HEK293 (cell line): ENCODE results near the gene PHETA1.
"Not testable (repeated sequence)": the region's sequence is repeated elsewhere in the genome, so short reads cannot be mapped to it uniquely, and the experiment has no call there.

ENCODE experiments used
- CTCF ChIA-PET: fragments of 350-600 bp; formaldehyde crosslinking; extraction: SDS; loops from one replicate; lab custom pipeline; 2021; ENCODE audit warnings: antibody characterized with exemption; lab: Yijun Ruan, JAX
- POLR2A ChIA-PET: fragments of 300-600 bp; formaldehyde crosslinking; extraction: SDS; loops from one replicate; lab custom pipeline; 2020; ENCODE audit warnings: antibody characterized with exemption, inconsistent platforms; lab: Yijun Ruan, JAX
- H3K27ac ChIP-seq: fragments of 200-500 bp; sonication (Bioruptor generic); 2 replicates; pipeline ENCODE4 v1.5.1; 2014; ENCODE audit warnings: low read depth, low read length, control low read depth, inconsistent platforms; ENCODE audit errors: extremely low read depth
- H3K36me3 ChIP-seq, 2 experiments: fragments of 200-500 bp in 1 of 2; sonication (Bioruptor generic) in 1 of 2; 1 replicate in 1 of 2; 2 replicates in 1 of 2; pipeline ENCODE4 v1.5.1; 2014 to 2017; ENCODE audit warnings: inconsistent platforms in 2 of 2, low read length in 2 of 2; ENCODE audit not compliant: control insufficient read depth in 2 of 2, insufficient read depth in 1 of 2
- H3K4me1 ChIP-seq: fragments of 200-500 bp; sonication (Bioruptor generic); 2 replicates; pipeline ENCODE4 v1.5.1; 2014; ENCODE audit warnings: mild to moderate bottlenecking, low read length, inconsistent platforms; ENCODE audit not compliant: control insufficient read depth, insufficient read depth
- H3K4me3 ChIP-seq: 2 replicates; pipeline ENCODE4 v1.5.1; 2011; ENCODE audit warnings: low read depth, mild to moderate bottlenecking, control low read depth, low read length, moderate library complexity
- H3K9me3 ChIP-seq: fragments of 200-500 bp; sonication (Bioruptor generic); 2 replicates; pipeline ENCODE4 v1.5.1; 2014; ENCODE audit warnings: low read depth, low read length, inconsistent platforms; ENCODE audit not compliant: control insufficient read depth, insufficient read depth
- KLF10 ChIP-seq: fragments of 450-650 bp; IDR thresholded peaks from 2 replicates; pipeline ENCODE4 v1.5.1; 2018; ENCODE audit warnings: missing biosample characterization, mild to moderate bottlenecking, missing genetic modification characterization
- KLF7 ChIP-seq: fragments of 450-650 bp; formaldehyde crosslinking; IDR thresholded peaks from 2 replicates; pipeline ENCODE4 v1.5.1; 2016; ENCODE audit warnings: missing biosample characterization, missing genetic modification characterization, borderline replicate concordance
- PRDM2 ChIP-seq: fragments of 450-650 bp; formaldehyde crosslinking; IDR thresholded peaks from 2 replicates; pipeline ENCODE4 v1.5.1; 2016; ENCODE audit warnings: missing biosample characterization, missing genetic modification characterization, borderline replicate concordance
- SCRT1 ChIP-seq: fragments of 450-650 bp; formaldehyde crosslinking; IDR thresholded peaks from 2 replicates; pipeline ENCODE4 v1.5.1; 2016; ENCODE audit warnings: missing biosample characterization, missing genetic modification characterization, borderline replicate concordance
- SCRT2 ChIP-seq: fragments of 450-650 bp; formaldehyde crosslinking; IDR thresholded peaks from 2 replicates; pipeline ENCODE4 v1.5.1; 2016; ENCODE audit warnings: missing biosample characterization, missing genetic modification characterization
- ZFP3 ChIP-seq: fragments of 450-650 bp; formaldehyde crosslinking; IDR thresholded peaks from 2 replicates; pipeline ENCODE4 v1.5.1; 2016; ENCODE audit warnings: low read depth, missing biosample characterization, missing genetic modification characterization
- ZNF169 ChIP-seq: fragments of 450-650 bp; formaldehyde crosslinking; IDR thresholded peaks from 2 replicates; pipeline ENCODE4 v1.5.1; 2016; ENCODE audit warnings: missing biosample characterization, missing genetic modification characterization
- ZNF184 ChIP-seq: fragments of 450-650 bp; IDR thresholded peaks from 2 replicates; pipeline ENCODE4 v1.5.1; 2018; ENCODE audit warnings: missing biosample characterization, mild to moderate bottlenecking, missing genetic modification characterization
- ZNF335 ChIP-seq: fragments of 450-650 bp; formaldehyde crosslinking; conservative IDR thresholded peaks from 2 replicates; pipeline ENCODE4 v1.5.1; 2016; ENCODE audit warnings: missing biosample characterization, missing genetic modification characterization
- ZNF561 ChIP-seq: fragments of 450-650 bp; IDR thresholded peaks from 2 replicates; pipeline ENCODE4 v1.5.1; 2018; ENCODE audit warnings: missing biosample characterization, missing genetic modification characterization, borderline replicate concordance
- ZNF658 ChIP-seq: fragments of 450-650 bp; formaldehyde crosslinking; IDR thresholded peaks from 2 replicates; pipeline ENCODE4; 2016; ENCODE audit warnings: missing biosample characterization, missing genetic modification characterization
- ZNF707 ChIP-seq: fragments of 450-650 bp; formaldehyde crosslinking; IDR thresholded peaks from 2 replicates; pipeline ENCODE4 v1.5.1; 2016; ENCODE audit warnings: missing biosample characterization, missing genetic modification characterization

PHETA1 gene

GRCh38 chr12:111379942-111380554 lies 11.2 kb upstream of the PHETA1 start (continued):
- TF ChIP-seq PRDM2 (no peak), KLF10 (tag by site-specific recombination) (no peak), ZNF169 (tag by site-specific recombination) (no peak)

- TF ChIP-seq KLF7 (tag by site-specific recombination) (no peak), ZNF184 (peak; percentile 99)
- Histone ChIP-seq H3K27ac (no peak overlapping the region), H3K36me3 (no peaks in the 10 kb centered on the region), H3K4me3 (no peak overlapping the region), H3K4me1 (no peaks in the 10 kb centered on the region), H3K9me3 (no peaks in the 10 kb centered on the region)
- CTCF ChIA-PET: interaction anchor here (0.6 to 0.7 kb wide), 2 partner anchors 19 to 176 kb away, joined by 3 to 4 read pairs; no protein-coding TSS in a partner anchor
- POLR2A ChIA-PET: no interaction called here
Observed at GRCh38 chr12:111377440-111377839, 8.5 kb upstream of the PHETA1 start.

- H3K27ac ChIP-seq, POLR2A ChIA-PET, H3K4me1 ChIP-seq, H3K4me3 ChIP-seq, H3K9me3 ChIP-seq, H3K36me3 ChIP-seq, CTCF ChIA-PET: not testable (repeated sequence)
- TF ChIP-seq SCRT1 (tag by site-specific recombination): 0 out of 2 replicates have a peak, but pooled peaks have one; percentile 22
- TF ChIP-seq ZNF707 (tag by site-specific recombination): peak; percentile 76
- TF ChIP-seq SCRT2 (tag by site-specific recombination): 0 out of 2 replicates have a peak, but pooled peaks have one; percentile 32
Observed at GRCh38 chr12:111373231-111373630, 4.3 kb upstream of the PHETA1 start.

- ChIA-PET CTCF (interaction anchor here (0.6 to 2.0 kb wide), 5 partner anchors 27 to 1284 kb away, joined by 3 to 14 read pairs (median 3); no protein-coding TSS in a partner anchor), POLR2A (interaction anchor here (1.5 kb wide), 2 partner anchors 13 to 26 kb away, joined by 4 read pairs; no protein-coding TSS in a partner anchor)
- Histone ChIP-seq H3K4me1 (no peaks in the 10 kb centered on the region; the same call in 1 of the 2 replicates), H3K9me3 (no peaks in the 10 kb centered on the region), H3K27ac (no peak overlapping the region), H3K36me3 (peaks cover 0 to 14% of the 10 kb centered on the region in 2 experiments; a peak in 2 of 3 replicates), H3K4me3 (peak overlapping the region; percentile 69)
- TF ChIP-seq ZNF658 (tag by site-specific recombination): no peak
- no peak for TF ChIP-seq ZNF561
- TF ChIP-seq ZFP3 (tag by site-specific recombination): no peak
- 0 out of 2 replicates have a peak, but pooled peaks have one; percentile 7 for TF ChIP-seq ZNF335 (tag by site-specific recombination)
Observed at GRCh38 chr12:111369496-111370220, 763 bp upstream of the PHETA1 start.
